Epithelial cell of esophagus (primary cell): Measurements from ENCODE around the gene LIN37.

Source experiments
- DNase-seq: peaks from one replicate; pipeline ENCODE4 v3.0.0; 2010; ENCODE audit warnings: low read depth
- H3K4me3 ChIP-seq: 2 replicates; pipeline ENCODE4 v1.5.1; 2011; ENCODE audit warnings: mild to moderate bottlenecking, low read length, control low read depth
- TF ChIP-seq, protein P1 (sequence below): IDR thresholded peaks from 2 replicates; pipeline ENCODE4 v1.5.1; 2011; ENCODE audit warnings: low read depth, mild to moderate bottlenecking, low read length, control low read depth, inconsistent platforms; ENCODE audit not compliant: insufficient read depth; ENCODE audit errors: missing control alignments

The LIN37 gene

DNA sequence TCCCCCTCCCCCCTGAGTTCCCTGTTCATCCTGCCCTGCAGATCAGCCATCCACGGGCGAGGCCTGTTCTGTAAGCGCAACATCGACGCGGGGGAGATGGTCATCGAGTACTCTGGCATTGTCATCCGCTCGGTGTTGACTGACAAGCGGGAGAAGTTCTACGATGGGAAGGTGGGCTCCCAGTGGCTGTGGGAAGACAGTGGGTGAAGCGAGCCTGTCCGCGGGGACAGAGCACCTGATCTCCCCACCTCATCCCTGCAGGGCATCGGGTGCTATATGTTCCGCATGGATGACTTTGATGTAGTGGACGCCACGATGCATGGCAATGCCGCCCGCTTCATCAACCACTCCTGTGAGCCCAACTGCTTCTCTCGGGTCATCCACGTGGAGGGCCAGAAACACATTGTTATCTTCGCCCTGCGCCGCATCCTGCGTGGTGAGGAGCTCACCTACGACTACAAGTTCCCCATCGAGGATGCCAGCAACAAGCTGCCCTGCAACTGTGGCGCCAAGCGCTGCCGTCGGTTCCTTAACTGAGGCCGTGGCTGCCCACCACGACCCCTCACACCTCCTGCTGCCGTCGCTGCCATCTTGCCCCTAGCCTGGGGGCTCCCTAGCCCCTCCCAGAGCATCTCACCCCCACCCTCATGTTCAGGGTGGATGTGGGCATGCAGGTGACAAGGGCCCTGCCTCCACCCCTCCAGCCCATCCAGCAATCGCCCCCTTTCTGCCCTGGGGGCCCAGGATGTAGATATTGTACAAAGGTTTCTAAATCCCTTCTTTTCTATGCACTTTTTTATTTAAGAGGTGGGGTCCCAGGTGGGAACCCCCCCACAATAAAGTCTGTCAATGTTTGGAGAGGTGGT, 10.1 kb upstream of the LIN37 start:
- TF ChIP-seq, protein P1, sequence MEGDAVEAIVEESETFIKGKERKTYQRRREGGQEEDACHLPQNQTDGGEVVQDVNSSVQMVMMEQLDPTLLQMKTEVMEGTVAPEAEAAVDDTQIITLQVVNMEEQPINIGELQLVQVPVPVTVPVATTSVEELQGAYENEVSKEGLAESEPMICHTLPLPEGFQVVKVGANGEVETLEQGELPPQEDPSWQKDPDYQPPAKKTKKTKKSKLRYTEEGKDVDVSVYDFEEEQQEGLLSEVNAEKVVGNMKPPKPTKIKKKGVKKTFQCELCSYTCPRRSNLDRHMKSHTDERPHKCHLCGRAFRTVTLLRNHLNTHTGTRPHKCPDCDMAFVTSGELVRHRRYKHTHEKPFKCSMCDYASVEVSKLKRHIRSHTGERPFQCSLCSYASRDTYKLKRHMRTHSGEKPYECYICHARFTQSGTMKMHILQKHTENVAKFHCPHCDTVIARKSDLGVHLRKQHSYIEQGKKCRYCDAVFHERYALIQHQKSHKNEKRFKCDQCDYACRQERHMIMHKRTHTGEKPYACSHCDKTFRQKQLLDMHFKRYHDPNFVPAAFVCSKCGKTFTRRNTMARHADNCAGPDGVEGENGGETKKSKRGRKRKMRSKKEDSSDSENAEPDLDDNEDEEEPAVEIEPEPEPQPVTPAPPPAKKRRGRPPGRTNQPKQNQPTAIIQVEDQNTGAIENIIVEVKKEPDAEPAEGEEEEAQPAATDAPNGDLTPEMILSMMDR: no peak
- DNase-seq: no peak
- H3K4me3 ChIP-seq: no peak overlapping the region

DNA sequence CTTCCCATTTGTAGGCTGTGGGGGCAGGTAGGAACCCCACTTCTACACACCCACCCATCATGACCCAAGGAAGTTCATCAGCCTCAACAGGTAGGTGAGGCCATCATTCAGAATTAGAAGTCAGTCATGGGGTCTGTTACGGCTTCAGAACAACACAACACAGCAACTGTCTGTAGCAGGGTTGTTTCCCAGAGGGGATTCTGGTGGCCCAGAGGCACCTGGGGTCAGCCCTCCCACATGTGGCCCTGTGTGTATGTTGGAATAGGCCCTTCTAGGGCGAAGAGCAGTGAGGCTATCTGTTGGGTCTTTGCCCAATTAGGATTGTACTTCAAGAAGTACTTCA, 9.5 kb upstream of the LIN37 start:
- no peak for DNase-seq
- TF ChIP-seq, protein P1: no peak

DNA sequence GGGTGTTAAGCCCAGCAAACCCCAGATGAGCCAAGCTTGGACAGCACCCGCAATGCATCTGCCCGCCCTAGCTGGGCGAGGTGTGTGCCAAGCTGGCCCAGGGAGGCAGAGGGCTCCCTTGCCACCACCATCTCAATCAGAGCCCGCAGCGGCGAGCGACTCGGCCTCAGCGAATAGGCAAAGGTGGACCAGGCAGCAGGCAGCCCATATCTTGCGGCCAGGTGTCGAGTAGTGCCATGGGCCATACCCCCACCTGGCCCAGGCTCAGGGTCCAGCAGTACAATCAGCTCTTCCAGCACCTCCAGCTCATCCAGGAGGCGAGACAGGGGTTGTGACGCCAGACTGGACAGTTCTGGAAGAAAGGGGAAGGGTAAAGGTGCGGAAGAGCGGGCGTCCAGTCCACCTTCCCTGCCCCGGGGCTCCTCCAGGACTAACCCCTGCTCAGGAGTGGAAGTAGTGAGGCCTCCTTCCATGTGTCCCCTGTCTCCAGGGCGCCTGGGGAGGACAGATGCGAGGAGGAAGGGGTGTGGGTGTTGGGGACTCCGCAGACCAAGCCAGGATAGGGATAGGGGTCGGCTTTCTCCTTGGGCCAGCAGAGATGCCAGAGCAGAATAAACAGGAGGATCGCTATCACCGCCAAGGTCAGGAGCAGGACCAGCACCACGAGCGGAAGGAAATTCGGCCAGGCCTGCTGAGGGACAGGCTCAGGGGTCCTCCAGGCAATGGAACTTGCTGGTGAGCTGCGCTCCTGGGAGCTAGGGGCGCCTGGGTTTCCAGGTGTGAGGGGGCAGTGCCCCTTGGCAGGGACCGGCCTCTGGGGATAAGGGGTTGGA, 8.9 kb upstream of the LIN37 start:
- TF ChIP-seq, protein P1: no peak
- DNase-seq: no peak
- peak overlapping the region; percentile 72 for H3K4me3 ChIP-seq

More for the DNA sequence above, 9.5 kb upstream of the LIN37 start:
- H3K4me3 ChIP-seq: no peak overlapping the region

DNA sequence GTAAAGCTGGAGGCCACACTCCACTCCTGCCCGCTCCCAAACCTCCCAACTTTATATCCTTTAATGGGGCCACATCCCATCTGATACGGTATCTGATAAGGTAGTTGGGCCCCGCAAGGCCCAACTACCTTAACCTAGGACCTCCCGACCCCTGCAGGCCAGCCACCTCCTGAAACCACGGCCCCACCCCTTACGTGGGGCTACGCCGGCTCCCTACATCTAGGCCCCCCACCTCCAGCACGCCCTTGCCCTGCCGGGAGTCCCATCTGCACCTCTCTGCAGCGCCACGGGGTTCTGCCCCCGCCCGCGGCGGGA, 8.3 kb upstream of the LIN37 start:
- TF ChIP-seq, protein P1: no peak
- no peak for DNase-seq
- peak overlapping the region; percentile 72 for H3K4me3 ChIP-seq

DNA sequence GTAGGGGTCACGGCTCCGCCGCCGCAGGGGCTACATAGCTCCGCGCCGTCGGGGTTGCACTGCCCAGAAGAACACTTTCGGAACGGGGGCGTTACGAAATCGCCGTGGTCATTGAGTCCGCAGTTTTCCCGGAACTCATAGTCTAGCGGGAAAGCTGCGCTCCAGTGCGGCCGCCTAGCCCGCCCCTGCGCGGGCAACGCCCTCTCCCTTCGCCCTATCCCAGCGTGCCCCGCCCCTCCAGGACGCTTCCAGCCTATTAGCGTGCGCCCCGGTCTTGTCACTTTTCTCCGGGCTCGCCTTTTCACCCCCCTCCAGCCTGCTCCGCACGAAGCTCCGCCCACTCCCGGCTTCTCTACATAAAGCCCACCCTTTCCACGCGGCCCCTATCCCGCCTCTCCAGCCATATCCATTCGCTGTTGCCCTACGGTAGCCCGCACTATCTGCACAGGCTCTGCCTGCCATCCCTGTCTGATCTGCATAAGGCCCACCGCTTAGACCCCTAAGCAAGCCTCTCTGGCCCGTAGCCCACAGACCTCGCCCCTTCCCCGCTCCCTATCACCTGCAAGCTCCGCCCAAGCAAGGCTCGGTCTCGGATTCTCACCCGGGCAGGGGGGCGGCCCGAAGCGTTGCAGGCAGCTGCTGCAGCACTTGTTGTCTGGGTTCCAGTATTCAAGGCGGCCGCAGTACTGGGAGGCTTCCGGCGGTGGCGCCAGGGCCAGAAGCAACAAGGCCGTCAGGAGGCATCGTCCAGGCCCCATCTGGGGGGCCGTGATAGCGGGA, 7.8 kb upstream of the LIN37 start:
- TF ChIP-seq, protein P1: peak; percentile 28
- H3K4me3 ChIP-seq: peak overlapping the region; percentile 72
- DNase-seq: peak; percentile 97

DNA sequence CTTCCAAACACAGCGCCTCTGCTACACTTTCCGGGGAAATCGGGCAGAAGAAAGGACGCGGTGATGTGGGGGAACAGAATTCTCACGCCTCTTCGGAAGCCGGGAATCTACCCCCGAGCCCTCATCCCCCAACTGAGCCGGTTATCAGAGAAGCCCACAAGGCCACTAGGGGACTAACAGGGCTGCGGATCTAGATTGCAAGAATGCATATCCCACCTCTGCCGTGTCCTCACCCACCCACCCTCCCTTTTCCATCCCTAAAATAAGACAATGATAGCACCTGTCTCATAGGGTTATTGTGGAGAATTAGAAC, 7.2 kb upstream of the LIN37 start:
- peak overlapping the region; percentile 72 for H3K4me3 ChIP-seq
- no peak for DNase-seq
- TF ChIP-seq, protein P1: no peak
